ENCODE data around the gene CFTR. TPM values are rescaled to one million over a fixed set of nuclear protein-coding genes. Genes with fewer than 3 reads are reported as not detected.

Gene CFTR
- total RNA-seq, 4 donors from 2014 or later: 43.0 to 176 (median 76.6) TPM

DNA sequence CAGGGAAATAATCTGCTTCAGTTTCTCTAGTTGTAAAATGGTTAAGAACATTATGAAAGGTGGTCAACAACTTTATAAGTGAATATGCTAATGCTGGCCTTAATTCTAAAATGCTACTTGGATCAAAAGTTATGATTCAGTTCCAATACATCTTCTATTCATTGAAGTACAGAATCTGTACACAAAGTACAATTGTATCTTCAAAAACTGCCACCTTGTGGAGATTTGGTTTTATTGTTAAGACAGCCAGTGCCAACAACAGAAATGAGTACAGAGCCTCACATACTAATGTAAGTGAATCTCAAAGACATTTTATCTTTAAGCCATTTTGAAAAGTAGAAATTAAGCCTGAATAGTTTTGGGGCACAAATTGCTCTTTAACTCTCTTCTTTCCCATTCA lies 194.0 kb downstream of the CFTR start:
- Histone ChIP-seq H3K36me3 (no peaks in the 10 kb centered on the region), H3K4me3 (peak overlapping the region in 1 of 4 donors; percentile 23), H3K27me3 (no peaks in the 10 kb centered on the region), H3K27ac (peak overlapping the region; percentile 73 to 83 (median 80)), H3K4me1 (peaks cover 0 to 43% (median 18%) of the 10 kb centered on the region in 4 donors), H3K9me3 (no peaks in the 10 kb centered on the region)
- DNase-seq: no peak
- no peak for TF ChIP-seq POLR2A (IDR thresholded peaks at IDR 0.05)
- TF ChIP-seq POLR2AphosphoS5 (IDR thresholded peaks at IDR 0.05): no peak
- no peak for TF ChIP-seq EP300 (IDR thresholded peaks at IDR 0.05; ENCODE audit: low read depth)
- TF ChIP-seq, protein P1, sequence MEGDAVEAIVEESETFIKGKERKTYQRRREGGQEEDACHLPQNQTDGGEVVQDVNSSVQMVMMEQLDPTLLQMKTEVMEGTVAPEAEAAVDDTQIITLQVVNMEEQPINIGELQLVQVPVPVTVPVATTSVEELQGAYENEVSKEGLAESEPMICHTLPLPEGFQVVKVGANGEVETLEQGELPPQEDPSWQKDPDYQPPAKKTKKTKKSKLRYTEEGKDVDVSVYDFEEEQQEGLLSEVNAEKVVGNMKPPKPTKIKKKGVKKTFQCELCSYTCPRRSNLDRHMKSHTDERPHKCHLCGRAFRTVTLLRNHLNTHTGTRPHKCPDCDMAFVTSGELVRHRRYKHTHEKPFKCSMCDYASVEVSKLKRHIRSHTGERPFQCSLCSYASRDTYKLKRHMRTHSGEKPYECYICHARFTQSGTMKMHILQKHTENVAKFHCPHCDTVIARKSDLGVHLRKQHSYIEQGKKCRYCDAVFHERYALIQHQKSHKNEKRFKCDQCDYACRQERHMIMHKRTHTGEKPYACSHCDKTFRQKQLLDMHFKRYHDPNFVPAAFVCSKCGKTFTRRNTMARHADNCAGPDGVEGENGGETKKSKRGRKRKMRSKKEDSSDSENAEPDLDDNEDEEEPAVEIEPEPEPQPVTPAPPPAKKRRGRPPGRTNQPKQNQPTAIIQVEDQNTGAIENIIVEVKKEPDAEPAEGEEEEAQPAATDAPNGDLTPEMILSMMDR (IDR thresholded peaks at IDR 0.05): peak in 4 of 5 experiments; percentile 23 to 74 (median 57)
- in situ Hi-C loops (cut with MboI; ENCODE audit: low pct_ligation_motif_present in 1 of 4, low pct_unique_long_range_greater_than_20kb in 1 of 4, low sequenced_read_pairs in 3 of 4) (no loop called here), intact Hi-C loops (cut with DNase I; ENCODE audit: low total_unique reads) (no loop called here)

DNA sequence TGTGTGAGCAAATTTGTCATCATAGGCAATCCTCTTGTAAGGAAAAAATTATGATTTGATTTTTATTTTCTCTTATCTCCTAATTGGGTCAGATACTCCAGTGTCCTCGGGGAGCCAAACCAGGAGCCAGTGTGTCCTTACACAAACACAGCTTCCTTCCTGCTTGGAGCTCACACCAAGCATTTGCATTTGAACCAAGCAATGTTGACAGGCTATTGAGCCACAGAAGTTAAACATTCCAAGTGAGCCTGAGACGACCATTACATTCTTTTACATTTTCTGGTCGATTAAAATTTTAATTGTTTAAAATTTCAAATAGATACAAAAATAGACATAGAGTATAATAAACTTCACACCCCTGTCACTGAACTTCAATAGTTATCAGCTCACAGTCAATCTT lies 194.8 kb downstream of the CFTR start:
- Histone ChIP-seq H3K27ac (peak overlapping the region in 3 of 4 donors; percentile 73 to 83 (median 79)), H3K4me1 (peaks cover 0 to 43% (median 18%) of the 10 kb centered on the region in 4 donors), H3K9me3 (no peaks in the 10 kb centered on the region), H3K4me3 (no peak overlapping the region), H3K36me3 (no peaks in the 10 kb centered on the region), H3K27me3 (no peaks in the 10 kb centered on the region)
- TF ChIP-seq EP300 (IDR thresholded peaks at IDR 0.05; ENCODE audit: low read depth): no peak
- TF ChIP-seq, protein P1 (IDR thresholded peaks at IDR 0.05): no peak
- TF ChIP-seq POLR2A (IDR thresholded peaks at IDR 0.05): no peak
- no peak for TF ChIP-seq POLR2AphosphoS5 (IDR thresholded peaks at IDR 0.05)
- no peak for DNase-seq
- in situ Hi-C loops (cut with MboI; ENCODE audit: low pct_ligation_motif_present in 1 of 4, low pct_unique_long_range_greater_than_20kb in 1 of 4, low sequenced_read_pairs in 3 of 4): no loop called here
- intact Hi-C loops (cut with DNase I; ENCODE audit: low total_unique reads): no loop called here
- 9 to 13% methylated on average over 3 of the region's 3 CpGs for WGBS, 2 donors (ENCODE audit: low coverage in 1 of 2)

DNA sequence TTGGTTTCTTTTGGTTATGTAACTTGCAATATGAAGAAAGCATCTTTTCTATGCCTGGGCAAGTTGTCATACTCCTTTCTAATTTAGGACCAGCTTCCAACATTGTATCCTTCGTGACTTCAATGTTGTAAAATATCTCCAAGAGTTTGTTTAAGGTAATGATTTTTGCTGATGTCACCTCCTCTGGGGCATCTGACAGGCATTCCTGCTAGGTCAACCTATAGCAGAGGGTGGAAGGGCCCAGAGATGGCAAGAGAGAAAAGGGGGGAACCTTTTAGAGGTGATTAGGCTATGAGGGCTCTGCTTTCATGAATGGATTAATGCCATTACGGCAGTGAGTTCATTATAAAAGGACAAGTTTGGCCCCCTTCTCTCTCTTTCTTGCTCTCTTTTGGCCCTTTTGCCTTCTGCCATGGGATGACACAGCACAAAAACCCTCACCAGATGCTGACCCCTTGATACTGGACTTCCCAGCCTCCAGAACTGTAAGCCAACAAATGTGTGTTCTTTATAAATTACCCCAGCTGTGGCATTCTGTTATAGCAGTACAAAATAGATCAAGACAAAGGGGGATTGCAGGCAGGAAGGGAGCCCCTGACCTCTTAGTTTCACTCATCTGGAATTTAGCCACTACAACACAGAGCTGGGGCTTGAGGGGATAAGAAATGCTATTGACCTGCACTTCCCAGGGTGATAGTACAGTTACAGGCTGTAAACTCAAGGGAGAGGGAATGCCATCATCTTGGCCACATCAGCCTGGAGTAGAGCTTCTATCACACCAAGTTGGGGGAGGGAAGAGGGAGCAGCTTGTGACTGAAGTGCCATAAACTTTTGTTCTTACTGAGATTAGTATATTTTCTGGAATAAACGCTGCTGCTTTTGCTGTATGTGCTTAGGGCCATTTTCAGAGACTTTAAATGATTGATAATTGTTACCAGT lies 195.9 kb downstream of the CFTR start:
- Histone ChIP-seq H3K36me3 (no peaks in the 10 kb centered on the region), H3K27me3 (no peaks in the 10 kb centered on the region), H3K4me1 (peaks cover 0 to 43% (median 18%) of the 10 kb centered on the region in 4 donors), H3K27ac (peak overlapping the region in 1 of 4 donors; percentile 23), H3K9me3 (no peaks in the 10 kb centered on the region), H3K4me3 (no peak overlapping the region)
- intact Hi-C loops (cut with DNase I; ENCODE audit: low total_unique reads) (no loop called here), in situ Hi-C loops (cut with MboI; ENCODE audit: low pct_ligation_motif_present in 1 of 4, low pct_unique_long_range_greater_than_20kb in 1 of 4, low sequenced_read_pairs in 3 of 4) (no loop called here)
- TF ChIP-seq EP300 (IDR thresholded peaks at IDR 0.05; ENCODE audit: low read depth): no peak
- TF ChIP-seq, protein P1 (IDR thresholded peaks at IDR 0.05): no peak
- TF ChIP-seq POLR2A (IDR thresholded peaks at IDR 0.05): no peak
- no peak for TF ChIP-seq POLR2AphosphoS5 (IDR thresholded peaks at IDR 0.05)
- WGBS, 2 donors (ENCODE audit: low coverage in 1 of 2): 50 to 53% methylated on average over 2 to 3 of the region's 3 CpGs
- DNase-seq: no peak

DNA sequence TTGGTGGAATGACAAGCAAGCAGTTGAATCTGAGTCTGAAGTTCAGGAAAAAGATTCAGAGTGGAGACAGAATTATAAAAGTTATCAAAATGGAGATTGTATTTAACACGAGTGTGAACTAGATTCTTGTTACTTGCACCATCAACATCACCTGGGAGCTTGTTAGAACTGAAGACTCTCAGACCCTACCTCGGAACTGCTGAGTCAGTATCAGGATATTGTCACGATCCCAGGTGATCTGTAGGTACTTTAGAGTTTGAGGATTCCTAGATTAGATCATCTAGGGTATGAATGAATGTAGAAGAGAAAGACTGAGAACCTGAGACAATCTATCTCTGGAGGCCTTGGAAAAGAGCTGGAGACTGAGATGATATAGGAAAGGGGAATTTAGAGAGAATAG lies 199.3 kb downstream of the CFTR start:
- H3K27ac ChIP-seq: no peak overlapping the region
- intact Hi-C loops (cut with DNase I; ENCODE audit: low total_unique reads) (no loop called here), in situ Hi-C loops (cut with MboI; ENCODE audit: low pct_ligation_motif_present in 1 of 4, low pct_unique_long_range_greater_than_20kb in 1 of 4, low sequenced_read_pairs in 3 of 4) (no loop called here)
- no peak for DNase-seq
- TF ChIP-seq, protein P1 (IDR thresholded peaks at IDR 0.05): no peak
- no peak for TF ChIP-seq EP300 (IDR thresholded peaks at IDR 0.05; ENCODE audit: low read depth)
- TF ChIP-seq POLR2AphosphoS5 (IDR thresholded peaks at IDR 0.05): no peak
- no peak overlapping the region for H3K4me3 ChIP-seq
- 79 to 86% methylated on average over 1 to 3 of the region's 3 CpGs for WGBS, 2 donors (ENCODE audit: low coverage in 1 of 2)
- no peaks in the 10 kb centered on the region for H3K36me3 ChIP-seq
- no peaks in the 10 kb centered on the region for H3K27me3 ChIP-seq
- H3K9me3 ChIP-seq: no peaks in the 10 kb centered on the region
- peaks cover 0 to 41% (median 6%) of the 10 kb centered on the region in 4 donors for H3K4me1 ChIP-seq

All from transverse colon (tissue), 4 donors.